Hepatocyte (in vitro differentiated cells): Measurements from ENCODE around the gene OR2A2. TPM values are rescaled to one million over a fixed set of nuclear protein-coding genes. Genes with fewer than 3 reads are reported as not detected.

Experiments used
- DNase-seq: peaks from one replicate; pipeline ENCODE4 v3.0.0-alpha.2; 2016; ENCODE audit warnings: low spot score
- H2AFZ ChIP-seq: fragments of 200-600 bp; sonication (generic); 2 replicates; pipeline ENCODE4 v1.6.0; 2016; ENCODE audit warnings: antibody characterized with exemption, mild to moderate bottlenecking
- H3K27ac ChIP-seq: fragments of 200-600 bp; sonication (generic); 2 replicates; pipeline ENCODE4 v1.5.1; 2016; ENCODE audit warnings: mild to moderate bottlenecking
- H3K27me3 ChIP-seq: fragments of 200-600 bp; sonication (generic); 2 replicates; pipeline ENCODE4 v1.6.1; 2016
- H3K36me3 ChIP-seq: fragments of 200-600 bp; sonication (generic); replicated peaks from 2 replicates; pipeline ENCODE4 v1.5.1; 2016; ENCODE audit warnings: low read depth; ENCODE audit not compliant: insufficient read depth
- H3K4me1 ChIP-seq: fragments of 200-600 bp; sonication (generic); 2 replicates; pipeline ENCODE4 v1.5.1; 2016; ENCODE audit warnings: mild to moderate bottlenecking, moderate library complexity; ENCODE audit not compliant: insufficient read depth
- H3K4me2 ChIP-seq: fragments of 200-600 bp; sonication (generic); 2 replicates; pipeline ENCODE4 v1.6.0; 2016
- H3K4me3 ChIP-seq: fragments of 200-600 bp; sonication (generic); 2 replicates; pipeline ENCODE4 v1.5.1; 2016; ENCODE audit warnings: mild to moderate bottlenecking
- H3K79me2 ChIP-seq: fragments of 200-600 bp; sonication (generic); 2 replicates; pipeline ENCODE4 v1.6.0; 2017; ENCODE audit warnings: mild to moderate bottlenecking
- H3K9me2 ChIP-seq: fragments of 200-600 bp; sonication (generic); replicated peaks from 2 replicates; pipeline ENCODE4 v1.6.0; 2017; ENCODE audit warnings: mild to moderate bottlenecking; ENCODE audit not compliant: insufficient read depth
- H3K9me3 ChIP-seq: fragments of 200-600 bp; sonication (generic); 2 replicates; pipeline ENCODE4 v1.5.1; 2016; ENCODE audit warnings: low read depth, mild to moderate bottlenecking
- H4K20me1 ChIP-seq: fragments of 200-600 bp; sonication (generic); 2 replicates; pipeline ENCODE4 v1.6.0; 2016; ENCODE audit warnings: mild to moderate bottlenecking; ENCODE audit not compliant: insufficient read depth, poor library complexity, severe bottlenecking
- CTCF ChIP-seq: fragments of 200-600 bp; sonication (generic); IDR thresholded peaks from 2 replicates; pipeline ENCODE4 v1.5.1; 2016; ENCODE audit warnings: antibody characterized with exemption, mild to moderate bottlenecking; ENCODE audit not compliant: poor library complexity
- EZH2 ChIP-seq: fragments of 200-600 bp; sonication (generic); IDR thresholded peaks from 2 replicates; pipeline ENCODE4 v1.6.1; 2016; ENCODE audit warnings: antibody characterized with exemption, mild to moderate bottlenecking, borderline replicate concordance
- EZH2phosphoT487 ChIP-seq: fragments of 200-600 bp; sonication (generic); IDR thresholded peaks from one replicate; pipeline ENCODE4 v1.6.1; 2018; ENCODE audit warnings: antibody characterized with exemption, mild to moderate bottlenecking, low read depth, moderate library complexity; ENCODE audit not compliant: unreplicated experiment, severe bottlenecking
- WGBS: methylation state at CpG from one replicate; pipeline ENCODE4 v1.1.6; 2016; ENCODE audit warnings: low lambda C conversion rate; ENCODE audit errors: missing lambda C conversion rate; 5-methylcytosine and 5-hydroxymethylcytosine counted together
- polyA plus RNA-seq: library from polyadenylated mRNA; unstranded; fragments of >200 nt; fragmentation: Nextera tagmentation; extraction: Ambion mirVana; gene quantifications from 2 replicates; pipeline ENCODE4 v1.2.1, GENCODE V29; 2016
- total RNA-seq: library from RNA; depleted of rRNA; stranded (reverse); fragments of >200 nt; gene quantifications from 2 replicates; pipeline ENCODE4 v1.2.3, GENCODE V29; 2014

Gene OR2A2
- not detected in 2 replicates for total RNA-seq
- polyA plus RNA-seq, result not detected in 2 replicates

GRCh38 chr7:144109283-144109682 is at the start of gene OR2A2:
TSS of gene OR2A2 (plus strand) at chr7:144109583. CDS start at chr7:144109583, 0 bp downstream.
- no peaks in the 10 kb centered on the region for H3K4me1 ChIP-seq
- H2AFZ ChIP-seq, result no peak within 1 kb of the TSS
- WGBS, result 93% methylated on average over 2 of the region's 2 CpGs
- no peak within 1 kb of the TSS for H3K4me2 ChIP-seq
- H3K9me2 ChIP-seq, result no peaks in the 10 kb centered on the region
- H3K36me3 ChIP-seq, result no peaks in the 10 kb centered on the region
- H3K27me3 ChIP-seq, result no peaks in the 10 kb centered on the region
- no peaks in the 10 kb centered on the region for H4K20me1 ChIP-seq
- H3K4me3 ChIP-seq, result no peak within 1 kb of the TSS
- H3K27ac ChIP-seq, result no peak within 1 kb of the TSS
- DNase-seq, result no peak
- H3K79me2 ChIP-seq, result no peaks in the 10 kb centered on the region
- H3K9me3 ChIP-seq, result no peaks in the 10 kb centered on the region
- TF ChIP-seq EZH2phosphoT487 (no peak), EZH2 (no peak), CTCF (no peak)

- Histone ChIP-seq H3K4me3 (no peak overlapping the region), H3K79me2 (no peaks in the 10 kb centered on the region), H4K20me1 (no peaks in the 10 kb centered on the region), H3K9me3 (no peaks in the 10 kb centered on the region), H3K4me1 (no peaks in the 10 kb centered on the region), H3K27ac (no peak overlapping the region), H3K36me3 (no peaks in the 10 kb centered on the region), H3K27me3 (no peaks in the 10 kb centered on the region), H3K9me2 (no peaks in the 10 kb centered on the region), H2AFZ (no peak overlapping the region), H3K4me2 (no peak overlapping the region)
- WGBS, result 49% methylated on average over 3 of the region's 3 CpGs
- no peak for TF ChIP-seq EZH2phosphoT487
- TF ChIP-seq EZH2, result no peak
- peak; percentile 22 for TF ChIP-seq CTCF
- DNase-seq, result no peak
Measured at GRCh38 chr7:144063710-144064109, 45.7 kb upstream of the OR2A2 start.

- no peak for TF ChIP-seq CTCF
- TF ChIP-seq EZH2, result no peak
- no peak for TF ChIP-seq EZH2phosphoT487
- no peaks in the 10 kb centered on the region for H3K4me1 ChIP-seq
Measured at GRCh38 chr7:144069511-144069910, 39.9 kb upstream of the OR2A2 start, which contains the start of gene OR2A25. TSS of gene OR2A25 (plus strand) at chr7:144069811. CDS start at chr7:144074220, 4,409 bp downstream.

GRCh38 chr7:144069953-144070352 is 39.4 kb upstream of the OR2A2 start:
- Histone ChIP-seq H4K20me1 (no peaks in the 10 kb centered on the region), H3K27ac (no peak overlapping the region), H3K9me3 (no peaks in the 10 kb centered on the region), H3K36me3 (no peaks in the 10 kb centered on the region), H3K79me2 (no peaks in the 10 kb centered on the region), H2AFZ (no peak overlapping the region), H3K4me2 (no peak overlapping the region), H3K27me3 (no peaks in the 10 kb centered on the region), H3K4me3 (no peak overlapping the region), H3K4me1 (no peaks in the 10 kb centered on the region), H3K9me2 (no peaks in the 10 kb centered on the region)
- WGBS, result 81% methylated on average over 2 of the region's 2 CpGs
- TF ChIP-seq EZH2, result no peak
- TF ChIP-seq EZH2phosphoT487, result no peak
- no peak for TF ChIP-seq CTCF
- no peak for DNase-seq

More at GRCh38 chr7:144069511-144069910, 39.9 kb upstream of the OR2A2 start, which contains the start of gene OR2A25:
- Histone ChIP-seq H3K27me3 (no peaks in the 10 kb centered on the region), H3K36me3 (no peaks in the 10 kb centered on the region), H3K9me2 (no peaks in the 10 kb centered on the region), H2AFZ (no peak within 1 kb of the TSS), H3K27ac (no peak within 1 kb of the TSS), H3K4me3 (no peak within 1 kb of the TSS), H3K9me3 (no peaks in the 10 kb centered on the region), H3K79me2 (no peaks in the 10 kb centered on the region), H3K4me2 (no peak within 1 kb of the TSS), H4K20me1 (no peaks in the 10 kb centered on the region)
- DNase-seq, result no peak
- 96% methylated on average over 1 of the region's 1 CpG for WGBS
